Sigmoid colon (tissue), 7 donors: Measurements from ENCODE around the gene TNNC2. TPM values are rescaled to one million over a fixed set of nuclear protein-coding genes. Genes with fewer than 3 reads are reported as not detected.
A peak's percentile ranks its signal among the peaks of the same experiment; 100 is the strongest.

Source experiments
- DNase-seq: peaks from one replicate; pipeline ENCODE4 v3.0.0-alpha.2; 2019
- H3K27ac ChIP-seq, 4 donors: fragments of 200-600 bp; sonication (generic); one replicate each; pipeline ENCODE4 v1.5.1; 2016 to 2019; ENCODE audit warnings: mild to moderate bottlenecking in 1 of 4
- H3K27me3 ChIP-seq, 3 donors: fragments of 200-600 bp; sonication (generic); one replicate each; pipeline ENCODE4 v1.5.1; 2019; ENCODE audit warnings: mild to moderate bottlenecking in 1 of 3
- H3K36me3 ChIP-seq, 4 donors: fragments of 200-600 bp; sonication (generic); one replicate each; pipeline ENCODE4 v1.5.1; 2016 to 2019
- H3K4me1 ChIP-seq, 4 donors: fragments of 200-600 bp; sonication (generic); one replicate each; pipeline ENCODE4 v1.5.1; 2017 to 2019
- H3K4me3 ChIP-seq, 4 donors: fragments of 200-600 bp; sonication (generic); one replicate each; pipeline ENCODE4 v1.5.1; 2017 to 2019; ENCODE audit warnings: mild to moderate bottlenecking in 2 of 4, moderate library complexity in 1 of 4
- H3K9me3 ChIP-seq, 4 donors: fragments of 200-600 bp in 3 of 4; sonication (generic) in 3 of 4; one replicate each; pipeline versions ENCODE4 v1.5.1 to v1.6.1; 2013 to 2019
- CTCF ChIP-seq, 4 experiments: fragments of 450-650 bp in 3 of 4; fragments of 200-600 bp in 1 of 4; IDR thresholded peaks; one replicate each; pipeline ENCODE4 v1.5.1; 2016 to 2019; ENCODE audit warnings: antibody characterized with exemption in 4 of 4, mild to moderate bottlenecking in 3 of 4, moderate library complexity in 2 of 4
- EP300 ChIP-seq, 4 donors: sonication (generic); formaldehyde crosslinking; IDR thresholded peaks; one replicate each; pipeline ENCODE4 v1.6.1; 2017; ENCODE audit warnings: antibody characterized with exemption in 4 of 4
- POLR2A ChIP-seq, 2 donors: fragments of 450-650 bp; IDR thresholded peaks; one replicate each; pipeline ENCODE4 v1.6.1; 2016; ENCODE audit warnings: antibody characterized with exemption in 2 of 2, mild to moderate bottlenecking in 2 of 2, moderate library complexity in 2 of 2
- POLR2AphosphoS5 ChIP-seq, 4 donors: sonication (generic); formaldehyde crosslinking; IDR thresholded peaks; one replicate each; pipeline ENCODE4 v1.6.1; 2017; ENCODE audit warnings: antibody characterized with exemption in 4 of 4
- WGBS, 2 donors: extraction: QIAGEN DNeasy Blood & Tissue Kit; methylation state at CpG; one replicate each; pipeline ENCODE4 v1.1.7; 2013; 5-methylcytosine and 5-hydroxymethylcytosine counted together
- intact Hi-C: fragments of 100-400 bp; cut with DNase I; formaldehyde crosslinking; loops from one replicate; pipeline ENCODE4 v1.15.1; 2023
- polyA plus RNA-seq, 3 donors: library from polyadenylated mRNA; stranded (reverse); fragments of 200-250 nt; gene quantifications; one replicate each; pipeline ENCODE4 v1.2.3, GENCODE V29; 2013
- total RNA-seq, 4 donors: library from RNA; depleted of rRNA; stranded (reverse); fragments of >200 nt; gene quantifications; one replicate each; pipeline ENCODE4 v1.1.0, GENCODE V29; 2016
- donor health status: healthy with polysubstance abuse.
- donor health status: Bipolar disorder and iron deficiency.
- donor health status: healthy.

Gene TNNC2
- total and polyA plus RNA-seq, 7 donors: 0.95 to 15.6 (median 2.9) TPM; not detected in 2

DNA sequence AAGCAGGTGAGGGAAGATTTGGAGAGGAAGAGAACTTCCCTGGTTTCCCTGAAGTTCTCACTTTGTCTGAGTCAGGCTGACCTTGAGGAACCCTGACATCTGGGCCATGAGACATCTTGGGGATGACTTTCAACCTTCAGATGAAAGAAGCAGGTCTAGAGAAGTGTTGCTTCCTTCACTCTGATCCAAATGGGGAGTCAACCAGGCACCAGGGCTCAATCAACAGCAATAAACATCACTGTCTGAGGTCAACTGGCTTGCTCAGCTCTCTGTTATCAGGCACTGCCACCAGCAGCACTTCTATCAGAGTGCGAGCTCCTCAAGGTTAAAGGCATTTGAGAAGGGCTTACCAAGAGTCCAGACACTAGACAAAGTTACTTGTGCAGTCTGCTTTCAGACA lies 23.8 kb upstream of the TNNC2 start:
- TF ChIP-seq POLR2A (IDR thresholded peaks at IDR 0.05) (no peak), EP300 (IDR thresholded peaks at IDR 0.05) (no peak), POLR2AphosphoS5 (IDR thresholded peaks at IDR 0.05) (no peak), CTCF (IDR thresholded peaks at IDR 0.05) (no peak)
- Histone ChIP-seq H3K4me1 (peaks cover 0 to 19% (median 14%) of the 10 kb centered on the region in 4 donors), H3K27ac (no peak overlapping the region), H3K9me3 (no peaks in the 10 kb centered on the region), H3K36me3 (peaks cover 7 to 55% (median 9%) of the 10 kb centered on the region in 4 donors), H3K27me3 (no peaks in the 10 kb centered on the region), H3K4me3 (no peak overlapping the region)
- 97 to 99% methylated on average over 1 of the region's 1 CpG for WGBS, 2 donors
- DNase-seq: no peak
- intact Hi-C loops: no loop called here

GRCh38 chr20:45850238-45850637 lies 23.1 kb upstream of the TNNC2 start:
- DNase-seq: no peak
- Histone ChIP-seq H3K27me3 (no peaks in the 10 kb centered on the region), H3K27ac (no peak overlapping the region), H3K4me1 (peaks cover 0 to 12% (median 9%) of the 10 kb centered on the region in 4 donors), H3K9me3 (no peaks in the 10 kb centered on the region), H3K4me3 (no peak overlapping the region), H3K36me3 (peaks cover 7 to 62% (median 13%) of the 10 kb centered on the region in 4 donors)
- intact Hi-C loops: no loop called here
- 92 to 98% methylated on average over 2 of the region's 2 CpGs for WGBS, 2 donors
- TF ChIP-seq EP300 (IDR thresholded peaks at IDR 0.05) (no peak), POLR2A (IDR thresholded peaks at IDR 0.05) (no peak), CTCF (IDR thresholded peaks at IDR 0.05) (no peak), POLR2AphosphoS5 (IDR thresholded peaks at IDR 0.05) (no peak)

GRCh38 chr20:45848969-45849582 lies 22.0 kb upstream of the TNNC2 start:
- Histone ChIP-seq H3K27ac (no peak overlapping the region), H3K9me3 (no peaks in the 10 kb centered on the region), H3K4me1 (peaks cover 0 to 9% (median 2%) of the 10 kb centered on the region in 4 donors), H3K36me3 (peaks cover 10 to 74% (median 18%) of the 10 kb centered on the region in 4 donors), H3K4me3 (no peak overlapping the region), H3K27me3 (no peaks in the 10 kb centered on the region)
- peak; percentile 25 for DNase-seq
- TF ChIP-seq POLR2A (IDR thresholded peaks at IDR 0.05) (no peak), EP300 (IDR thresholded peaks at IDR 0.05) (no peak), CTCF (IDR thresholded peaks at IDR 0.05) (no peak), POLR2AphosphoS5 (IDR thresholded peaks at IDR 0.05) (no peak)
- 93 to 95% methylated on average over 8 of the region's 8 CpGs for WGBS, 2 donors
- intact Hi-C loops: no loop called here

- TF ChIP-seq POLR2A (IDR thresholded peaks at IDR 0.05): no peak
- no peak for TF ChIP-seq POLR2AphosphoS5 (IDR thresholded peaks at IDR 0.05)
- no peak for TF ChIP-seq EP300 (IDR thresholded peaks at IDR 0.05)
- TF ChIP-seq CTCF (IDR thresholded peaks at IDR 0.05): no peak
- H3K36me3 ChIP-seq: peaks cover 14 to 76% (median 24%) of the 10 kb centered on the region in 4 donors
- H3K27me3 ChIP-seq: no peaks in the 10 kb centered on the region
- H3K9me3 ChIP-seq: no peaks in the 10 kb centered on the region
- H3K4me1 ChIP-seq: peaks cover 0 to 15% (median 8%) of the 10 kb centered on the region in 4 donors
- intact Hi-C loops: no loop called here
- H3K27ac ChIP-seq: no peak overlapping the region
- WGBS, 2 donors: 97% methylated on average over 8 of the region's 8 CpGs
- no peak overlapping the region for H3K4me3 ChIP-seq
- DNase-seq: peak; percentile 35
Measured at GRCh38 chr20:45848421-45848820, 21.3 kb upstream of the TNNC2 start.

DNA sequence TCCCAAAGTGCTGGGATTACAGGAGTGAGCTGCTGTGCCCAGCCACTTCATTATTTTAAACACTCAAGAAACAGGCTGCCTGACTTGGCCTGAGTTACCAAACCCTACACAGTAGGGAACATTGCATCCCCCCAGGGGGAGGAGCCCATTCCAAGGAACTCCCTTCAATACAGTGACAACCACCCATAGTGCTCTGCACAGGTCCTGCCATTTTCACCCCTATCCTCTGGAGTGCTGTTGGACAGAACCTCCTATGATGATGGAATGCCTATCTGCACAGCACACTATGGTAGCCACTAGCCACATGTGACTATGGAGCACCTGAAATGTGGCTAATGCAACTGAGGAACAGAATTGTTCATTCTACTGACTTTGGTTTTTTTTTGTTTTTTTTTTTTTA lies 18.3 kb upstream of the TNNC2 start:
- intact Hi-C loops: no loop called here
- no peak overlapping the region for H3K4me3 ChIP-seq
- peaks cover 22 to 75% (median 37%) of the 10 kb centered on the region in 4 donors for H3K36me3 ChIP-seq
- no peaks in the 10 kb centered on the region for H3K27me3 ChIP-seq
- H3K9me3 ChIP-seq: no peaks in the 10 kb centered on the region
- peaks cover 0 to 45% (median 36%) of the 10 kb centered on the region in 4 donors for H3K4me1 ChIP-seq
- peak overlapping the region in 1 of 4 donors; percentile 25 for H3K27ac ChIP-seq
- TF ChIP-seq POLR2AphosphoS5 (IDR thresholded peaks at IDR 0.05): no peak
- no peak for TF ChIP-seq POLR2A (IDR thresholded peaks at IDR 0.05)
- no peak for TF ChIP-seq CTCF (IDR thresholded peaks at IDR 0.05)
- no peak for TF ChIP-seq EP300 (IDR thresholded peaks at IDR 0.05)
- no peak for DNase-seq
